ENCODE data around the gene HDAC1. TPM values are rescaled to one million over a fixed set of nuclear protein-coding genes. Genes with fewer than 3 reads are reported as not detected.

Gene HDAC1
- total and polyA plus RNA-seq, 2 donors (not counting 1 experiment from before 2014, with no cell fraction given), result 100 to 159 TPM

DNA sequence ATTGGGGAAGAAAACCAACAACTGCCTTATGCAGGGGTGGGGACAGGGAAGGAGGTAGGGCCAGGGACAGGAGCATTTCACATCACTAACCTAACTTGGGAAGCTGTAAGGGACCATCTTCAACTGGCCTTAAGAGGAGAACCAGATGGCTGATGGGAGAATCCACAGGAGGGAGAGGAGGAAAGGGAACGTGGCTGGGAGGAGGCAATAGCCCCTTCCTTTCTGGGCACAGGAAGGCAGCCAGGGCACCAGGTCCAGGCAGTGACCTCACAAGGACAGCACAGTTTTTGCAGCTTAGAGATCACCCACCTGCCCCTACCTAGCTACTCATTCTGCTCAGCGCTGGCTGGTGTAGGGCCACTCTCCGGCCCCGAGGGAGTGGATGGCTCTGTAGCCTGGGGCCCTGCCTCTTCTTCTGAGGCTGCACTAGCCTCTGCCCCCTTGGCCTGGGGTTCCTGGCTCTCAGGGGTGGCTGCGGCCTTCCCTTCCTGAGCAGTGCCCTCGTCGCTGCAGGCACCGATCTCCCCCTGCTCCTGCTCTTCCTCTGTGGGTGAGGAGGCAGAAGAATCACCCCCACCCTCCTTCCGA is 42.5 kb downstream of the HDAC1 start:
- H3K9ac ChIP-seq (ENCODE audit: insufficient read depth, low read length), result no peak overlapping the region
- peaks cover 3% of the 10 kb centered on the region for H3K27me3 ChIP-seq (ENCODE audit: control insufficient read depth, insufficient read depth, low read length)
- peak overlapping the region; percentile 38 to 71 (median 58) for H3K4me3 ChIP-seq (replicated peaks in 1 of 4; ENCODE audit: control extremely low read depth in 1 of 4, insufficient read depth in 1 of 4, low read depth in 3 of 4, low read length in 4 of 4)
- no peak for DNase-seq (ENCODE audit: low read depth in 2 of 2)
- H3K36me3 ChIP-seq (ENCODE audit: control insufficient read depth, insufficient read depth, low read length), result peaks cover 5% of the 10 kb centered on the region
- no peak overlapping the region for H3K27ac ChIP-seq (ENCODE audit: insufficient read depth, low read length)
- no peak for TF ChIP-seq EZH2 (IDR thresholded peaks at IDR 0.05; ENCODE audit: low read length, missing control alignments)
- H3K4me2 ChIP-seq (ENCODE audit: extremely low read depth, insufficient read depth, low read length), result peak overlapping the region; percentile 49
- H2AFZ ChIP-seq (ENCODE audit: low read length), result no peak overlapping the region
- no peaks in the 10 kb centered on the region for H3K9me3 ChIP-seq (ENCODE audit: control insufficient read depth, insufficient read depth, low read depth, low read length)
- H4K20me1 ChIP-seq (ENCODE audit: control insufficient read depth, extremely low read depth, insufficient read depth, low read length), result no peaks in the 10 kb centered on the region
- H3K79me2 ChIP-seq (ENCODE audit: control insufficient read depth, insufficient read depth, low read length), result peaks cover 5% of the 10 kb centered on the region
- peaks cover 5% of the 10 kb centered on the region for H3K4me1 ChIP-seq (ENCODE audit: control insufficient read depth, extremely low read depth, insufficient read depth, low read length)

DNA sequence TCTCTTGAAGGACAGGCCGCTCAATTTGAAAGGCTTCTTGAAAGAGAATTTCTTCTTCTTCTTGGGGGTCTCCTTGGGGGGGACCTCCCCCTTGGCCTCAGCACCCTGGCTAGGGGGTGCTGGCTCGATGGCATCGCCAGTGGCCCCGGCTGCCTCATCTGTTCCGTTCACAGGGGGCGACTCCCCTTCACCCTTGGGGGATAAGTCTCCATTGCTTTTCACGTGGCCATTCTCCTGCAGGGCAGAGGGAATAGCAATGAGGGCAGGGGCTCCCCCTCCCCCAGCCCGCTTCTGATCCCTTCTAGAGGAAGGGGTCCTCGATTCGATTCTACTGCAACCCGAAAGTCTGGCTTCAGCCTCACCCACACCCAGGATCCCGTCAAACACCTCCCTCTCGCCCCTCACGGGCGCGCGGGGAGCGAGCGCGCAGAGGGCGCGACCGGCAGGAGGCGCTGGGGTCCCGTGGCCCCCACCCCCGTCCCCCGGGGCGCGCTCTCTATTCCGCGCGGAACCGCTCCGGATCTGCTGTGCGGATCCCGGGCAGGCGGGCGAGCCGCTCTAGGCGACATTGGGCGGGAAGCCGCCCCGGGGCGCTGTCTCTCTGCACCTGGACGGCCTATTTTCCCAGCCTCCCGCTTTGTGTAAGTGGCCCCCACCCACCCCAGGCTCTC is 43.1 kb downstream of the HDAC1 start:
- Histone ChIP-seq H3K27ac (ENCODE audit: insufficient read depth, low read length) (no peak overlapping the region), H3K36me3 (ENCODE audit: control insufficient read depth, insufficient read depth, low read length) (peaks cover 5% of the 10 kb centered on the region)
- TF ChIP-seq, protein P1, sequence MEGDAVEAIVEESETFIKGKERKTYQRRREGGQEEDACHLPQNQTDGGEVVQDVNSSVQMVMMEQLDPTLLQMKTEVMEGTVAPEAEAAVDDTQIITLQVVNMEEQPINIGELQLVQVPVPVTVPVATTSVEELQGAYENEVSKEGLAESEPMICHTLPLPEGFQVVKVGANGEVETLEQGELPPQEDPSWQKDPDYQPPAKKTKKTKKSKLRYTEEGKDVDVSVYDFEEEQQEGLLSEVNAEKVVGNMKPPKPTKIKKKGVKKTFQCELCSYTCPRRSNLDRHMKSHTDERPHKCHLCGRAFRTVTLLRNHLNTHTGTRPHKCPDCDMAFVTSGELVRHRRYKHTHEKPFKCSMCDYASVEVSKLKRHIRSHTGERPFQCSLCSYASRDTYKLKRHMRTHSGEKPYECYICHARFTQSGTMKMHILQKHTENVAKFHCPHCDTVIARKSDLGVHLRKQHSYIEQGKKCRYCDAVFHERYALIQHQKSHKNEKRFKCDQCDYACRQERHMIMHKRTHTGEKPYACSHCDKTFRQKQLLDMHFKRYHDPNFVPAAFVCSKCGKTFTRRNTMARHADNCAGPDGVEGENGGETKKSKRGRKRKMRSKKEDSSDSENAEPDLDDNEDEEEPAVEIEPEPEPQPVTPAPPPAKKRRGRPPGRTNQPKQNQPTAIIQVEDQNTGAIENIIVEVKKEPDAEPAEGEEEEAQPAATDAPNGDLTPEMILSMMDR (conservative IDR thresholded peaks at IDR 0.05 in 1 of 2, IDR thresholded peaks at IDR 0.05 in 1 of 2; ENCODE audit: low read depth in 1 of 2, low read length in 2 of 2), result peak; percentile 55 to 74
- no peak for TF ChIP-seq EZH2 (IDR thresholded peaks at IDR 0.05; ENCODE audit: low read length, missing control alignments)

DNA sequence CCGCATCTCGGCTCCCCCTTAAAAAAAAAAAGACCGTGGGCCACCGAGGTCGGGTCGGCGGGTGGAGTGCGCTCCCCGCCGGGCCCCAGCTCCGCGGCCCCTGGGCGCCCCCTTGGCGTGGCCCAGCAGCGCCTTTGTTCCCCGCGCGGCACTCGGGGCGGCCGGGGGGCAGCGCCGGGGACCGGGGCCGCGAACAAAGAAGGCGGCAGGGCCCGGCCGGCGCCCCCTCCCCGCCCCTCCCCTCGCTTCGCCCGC is 43.6 kb downstream of the HDAC1 start:
- Histone ChIP-seq H3K4me1 (ENCODE audit: control insufficient read depth, extremely low read depth, insufficient read depth, low read length) (peaks cover 5% of the 10 kb centered on the region), H3K27ac (ENCODE audit: insufficient read depth, low read length) (no peak overlapping the region), H3K27me3 (ENCODE audit: control insufficient read depth, insufficient read depth, low read length) (peaks cover 3% of the 10 kb centered on the region), H3K4me2 (ENCODE audit: extremely low read depth, insufficient read depth, low read length) (no peak overlapping the region), H3K36me3 (ENCODE audit: control insufficient read depth, insufficient read depth, low read length) (peaks cover 5% of the 10 kb centered on the region), H2AFZ (ENCODE audit: low read length) (no peak overlapping the region), H4K20me1 (ENCODE audit: control insufficient read depth, extremely low read depth, insufficient read depth, low read length) (no peaks in the 10 kb centered on the region), H3K9me3 (ENCODE audit: control insufficient read depth, insufficient read depth, low read depth, low read length) (no peaks in the 10 kb centered on the region), H3K4me3 (replicated peaks in 1 of 4; ENCODE audit: control extremely low read depth in 1 of 4, insufficient read depth in 1 of 4, low read depth in 3 of 4, low read length in 4 of 4) (peak overlapping the region; percentile 38 to 71 (median 58)), H3K9ac (ENCODE audit: insufficient read depth, low read length) (peak overlapping the region; percentile 46), H3K79me2 (ENCODE audit: control insufficient read depth, insufficient read depth, low read length) (peaks cover 5% of the 10 kb centered on the region)
- no peak for DNase-seq (ENCODE audit: low read depth in 2 of 2)
- no peak for TF ChIP-seq EZH2 (IDR thresholded peaks at IDR 0.05; ENCODE audit: low read length, missing control alignments)
- TF ChIP-seq, protein P1 (conservative IDR thresholded peaks at IDR 0.05 in 1 of 2, IDR thresholded peaks at IDR 0.05 in 1 of 2; ENCODE audit: low read depth in 1 of 2, low read length in 2 of 2), result no peak

More for the DNA sequence above, 43.1 kb downstream of the HDAC1 start:
- H3K4me1 ChIP-seq (ENCODE audit: control insufficient read depth, extremely low read depth, insufficient read depth, low read length), result peaks cover 5% of the 10 kb centered on the region
- H3K9me3 ChIP-seq (ENCODE audit: control insufficient read depth, insufficient read depth, low read depth, low read length), result no peaks in the 10 kb centered on the region
- H3K9ac ChIP-seq (ENCODE audit: insufficient read depth, low read length), result peak overlapping the region; percentile 46
- H3K4me2 ChIP-seq (ENCODE audit: extremely low read depth, insufficient read depth, low read length), result peak overlapping the region; percentile 49
- H2AFZ ChIP-seq (ENCODE audit: low read length), result no peak overlapping the region
- H3K79me2 ChIP-seq (ENCODE audit: control insufficient read depth, insufficient read depth, low read length), result peaks cover 5% of the 10 kb centered on the region
- no peaks in the 10 kb centered on the region for H4K20me1 ChIP-seq (ENCODE audit: control insufficient read depth, extremely low read depth, insufficient read depth, low read length)
- peaks cover 3% of the 10 kb centered on the region for H3K27me3 ChIP-seq (ENCODE audit: control insufficient read depth, insufficient read depth, low read length)
- peak overlapping the region; percentile 38 to 71 (median 58) for H3K4me3 ChIP-seq (replicated peaks in 1 of 4; ENCODE audit: control extremely low read depth in 1 of 4, insufficient read depth in 1 of 4, low read depth in 3 of 4, low read length in 4 of 4)
- DNase-seq (ENCODE audit: low read depth in 2 of 2), result peak; percentile 36 to 37

Measured in fibroblast of lung (primary cell).